ENCODE data around the gene IL18RAP. TPM values are rescaled to one million over a fixed set of nuclear protein-coding genes. Genes with fewer than 3 reads are reported as not detected.

IL18RAP gene
- total and polyA plus RNA-seq, 2 donors: 0.41 to 0.79 TPM

GRCh38 chr2:102453501-102453900 is 30.5 kb downstream of the IL18RAP start:
- H3K4me3 ChIP-seq (ENCODE audit: low read depth, low read length): no peak overlapping the region
- H3K4me1 ChIP-seq (ENCODE audit: insufficient read depth): no peaks in the 10 kb centered on the region
- no peak overlapping the region for H3K27ac ChIP-seq (ENCODE audit: low read depth)
- H3K36me3 ChIP-seq (ENCODE audit: insufficient read depth): no peaks in the 10 kb centered on the region
- no peak for DNase-seq (ENCODE audit: extremely low spot score)
- WGBS: 31% methylated on average over 4 of the region's 4 CpGs

GRCh38 chr2:102455061-102455670 is 32.2 kb downstream of the IL18RAP start:
- Histone ChIP-seq H3K27ac (ENCODE audit: low read depth) (no peak overlapping the region), H3K36me3 (ENCODE audit: insufficient read depth) (no peaks in the 10 kb centered on the region), H3K4me1 (ENCODE audit: insufficient read depth) (no peaks in the 10 kb centered on the region), H3K4me3 (ENCODE audit: low read depth, low read length) (no peak overlapping the region)
- 56% methylated on average over 2 of the region's 2 CpGs for WGBS
- DNase-seq (ENCODE audit: extremely low spot score): no peak

- Histone ChIP-seq H3K4me3 (ENCODE audit: low read depth, low read length) (no peak overlapping the region), H3K4me1 (ENCODE audit: insufficient read depth) (no peaks in the 10 kb centered on the region), H3K36me3 (ENCODE audit: insufficient read depth) (no peaks in the 10 kb centered on the region), H3K27ac (ENCODE audit: low read depth) (no peak overlapping the region)
- no peak for DNase-seq (ENCODE audit: extremely low spot score)
- 74% methylated on average over 1 of the region's 1 CpG for WGBS
Observed at GRCh38 chr2:102460467-102460866, 37.5 kb downstream of the IL18RAP start.

GRCh38 chr2:102461188-102461587 is 38.2 kb downstream of the IL18RAP start:
- no peak for DNase-seq (ENCODE audit: extremely low spot score)
- 84% methylated on average over 6 of the region's 6 CpGs for WGBS
- no peaks in the 10 kb centered on the region for H3K36me3 ChIP-seq (ENCODE audit: insufficient read depth)

GRCh38 chr2:102463160-102463559 is 40.2 kb downstream of the IL18RAP start:
- Histone ChIP-seq H3K4me1 (ENCODE audit: insufficient read depth) (no peaks in the 10 kb centered on the region), H3K27ac (ENCODE audit: low read depth) (no peak overlapping the region), H3K36me3 (ENCODE audit: insufficient read depth) (no peaks in the 10 kb centered on the region), H3K4me3 (ENCODE audit: low read depth, low read length) (no peak overlapping the region)
- 87% methylated on average over 5 of the region's 5 CpGs for WGBS
- DNase-seq (ENCODE audit: extremely low spot score): no peak

More at GRCh38 chr2:102461188-102461587, 38.2 kb downstream of the IL18RAP start:
- H3K4me1 ChIP-seq (ENCODE audit: insufficient read depth): no peaks in the 10 kb centered on the region
- H3K27ac ChIP-seq (ENCODE audit: low read depth): no peak overlapping the region
- H3K4me3 ChIP-seq (ENCODE audit: low read depth, low read length): no peak overlapping the region

- WGBS: 65% methylated on average over 1 of the region's 1 CpG
- Histone ChIP-seq H3K4me1 (ENCODE audit: insufficient read depth) (no peaks in the 10 kb centered on the region), H3K4me3 (ENCODE audit: low read depth, low read length) (no peak overlapping the region), H3K36me3 (ENCODE audit: insufficient read depth) (no peaks in the 10 kb centered on the region), H3K27ac (ENCODE audit: low read depth) (no peak overlapping the region)
- DNase-seq (ENCODE audit: extremely low spot score): no peak
Observed at GRCh38 chr2:102470168-102470567, 47.2 kb downstream of the IL18RAP start.

GRCh38 chr2:102473020-102473419 is 50.1 kb downstream of the IL18RAP start, which contains the start of gene SLC9A4:
SLC9A4 (plus strand) TSS chr2:102473226; CDS start chr2:102473760, 534 bp downstream.
- no peak within 1 kb of the TSS for H3K27ac ChIP-seq (ENCODE audit: low read depth)
- no peak within 1 kb of the TSS for H3K4me3 ChIP-seq (ENCODE audit: low read depth, low read length)
- no peaks in the 10 kb centered on the region for H3K4me1 ChIP-seq (ENCODE audit: insufficient read depth)
- no peaks in the 10 kb centered on the region for H3K36me3 ChIP-seq (ENCODE audit: insufficient read depth)
- DNase-seq (ENCODE audit: extremely low spot score): no peak
- 10% methylated on average over 3 of the region's 3 CpGs for WGBS

- 78% methylated on average over 3 of the region's 3 CpGs for WGBS
- no peaks in the 10 kb centered on the region for H3K36me3 ChIP-seq (ENCODE audit: insufficient read depth)
- H3K4me1 ChIP-seq (ENCODE audit: insufficient read depth): no peaks in the 10 kb centered on the region
- no peak for DNase-seq (ENCODE audit: extremely low spot score)
- no peak overlapping the region for H3K27ac ChIP-seq (ENCODE audit: low read depth)
- no peak overlapping the region for H3K4me3 ChIP-seq (ENCODE audit: low read depth, low read length)
Observed at GRCh38 chr2:102473631-102474030, 50.7 kb downstream of the IL18RAP start.

- no peak for DNase-seq (ENCODE audit: extremely low spot score)
- no peak overlapping the region for H3K4me3 ChIP-seq (ENCODE audit: low read depth, low read length)
- H3K36me3 ChIP-seq (ENCODE audit: insufficient read depth): no peaks in the 10 kb centered on the region
- no peak overlapping the region for H3K27ac ChIP-seq (ENCODE audit: low read depth)
- H3K4me1 ChIP-seq (ENCODE audit: insufficient read depth): no peaks in the 10 kb centered on the region
Observed at GRCh38 chr2:102474785-102475184, 51.8 kb downstream of the IL18RAP start.

GRCh38 chr2:102478686-102479470 is 55.9 kb downstream of the IL18RAP start:
- H3K4me3 ChIP-seq (ENCODE audit: low read depth, low read length): no peak overlapping the region
- H3K36me3 ChIP-seq (ENCODE audit: insufficient read depth): no peaks in the 10 kb centered on the region
- H3K27ac ChIP-seq (ENCODE audit: low read depth): no peak overlapping the region
- WGBS: 90% methylated on average over 36 of the region's 36 CpGs
- DNase-seq (ENCODE audit: extremely low spot score): no peak
- H3K4me1 ChIP-seq (ENCODE audit: insufficient read depth): no peaks in the 10 kb centered on the region

- no peaks in the 10 kb centered on the region for H3K36me3 ChIP-seq (ENCODE audit: insufficient read depth)
- no peaks in the 10 kb centered on the region for H3K4me1 ChIP-seq (ENCODE audit: insufficient read depth)
- no peak overlapping the region for H3K4me3 ChIP-seq (ENCODE audit: low read depth, low read length)
- DNase-seq (ENCODE audit: extremely low spot score): no peak
- 74% methylated on average over 11 of the region's 11 CpGs for WGBS
- H3K27ac ChIP-seq (ENCODE audit: low read depth): no peak overlapping the region
Observed at GRCh38 chr2:102480285-102481195, 57.6 kb downstream of the IL18RAP start.

GRCh38 chr2:102481931-102482330 is 59.0 kb downstream of the IL18RAP start:
- WGBS: 76% methylated on average over 7 of the region's 7 CpGs
- no peak for DNase-seq (ENCODE audit: extremely low spot score)

GRCh38 chr2:102483086-102483485 is 60.1 kb downstream of the IL18RAP start:
- no peaks in the 10 kb centered on the region for H3K36me3 ChIP-seq (ENCODE audit: insufficient read depth)
- H3K4me3 ChIP-seq (ENCODE audit: low read depth, low read length): no peak overlapping the region
- no peak for DNase-seq (ENCODE audit: extremely low spot score)
- WGBS: 84% methylated on average over 6 of the region's 6 CpGs
- H3K4me1 ChIP-seq (ENCODE audit: insufficient read depth): no peaks in the 10 kb centered on the region
- H3K27ac ChIP-seq (ENCODE audit: low read depth): no peak overlapping the region

More at GRCh38 chr2:102481931-102482330, 59.0 kb downstream of the IL18RAP start:
- Histone ChIP-seq H3K36me3 (ENCODE audit: insufficient read depth) (no peaks in the 10 kb centered on the region), H3K27ac (ENCODE audit: low read depth) (no peak overlapping the region), H3K4me1 (ENCODE audit: insufficient read depth) (no peaks in the 10 kb centered on the region), H3K4me3 (ENCODE audit: low read depth, low read length) (no peak overlapping the region)
